HG02938 (cell line): ENCODE results near the gene DUT.

Experiments
- ATAC-seq: cut with Tn5 transposase; IDR thresholded peaks from one replicate; pipeline ENCODE4 v1.9.1; 2021; ENCODE audit warnings: mild to moderate bottlenecking, moderate library complexity; ENCODE audit not compliant: unreplicated experiment

Gene DUT

GRCh38 chr15:48330855-48331795, at the start of gene DUT:
Gene DUT (plus strand): TSS chr15:48331429. CDS start chr15:48331516, 87 bp downstream.
- ATAC-seq: peak; percentile 76

- no peak for ATAC-seq
These were observed 49.6 kb upstream of the DUT start for GRCh38 chr15:48281674-48282073.

- ATAC-seq: no peak
These were observed 49.0 kb upstream of the DUT start for GRCh38 chr15:48282216-48282615.

GRCh38 chr15:48283396-48284145, 47.7 kb upstream of the DUT start:
- ATAC-seq: no peak

- ATAC-seq: no peak
These were observed 45.7 kb upstream of the DUT start for GRCh38 chr15:48285329-48286214.

GRCh38 chr15:48289628-48290027, 41.6 kb upstream of the DUT start:
- ATAC-seq: no peak

GRCh38 chr15:48292458-48292857, 38.8 kb upstream of the DUT start:
- no peak for ATAC-seq

GRCh38 chr15:48297668-48298067, 33.6 kb upstream of the DUT start:
- no peak for ATAC-seq

- ATAC-seq: no peak
These were observed 32.3 kb upstream of the DUT start for GRCh38 chr15:48298914-48299313.

- ATAC-seq: no peak
These were observed 31.2 kb upstream of the DUT start for GRCh38 chr15:48300038-48300437.

GRCh38 chr15:48304398-48304797, 26.8 kb upstream of the DUT start:
- no peak for ATAC-seq

- ATAC-seq: no peak
These were observed 24.6 kb upstream of the DUT start for GRCh38 chr15:48306639-48307038.

- ATAC-seq: no peak
These were observed 23.6 kb upstream of the DUT start for GRCh38 chr15:48307586-48307985.

- no peak for ATAC-seq
These were observed 21.5 kb upstream of the DUT start for GRCh38 chr15:48309740-48310139.

- no peak for ATAC-seq
These were observed 18.0 kb upstream of the DUT start for GRCh38 chr15:48313216-48313615.

GRCh38 chr15:48315041-48315440, 16.2 kb upstream of the DUT start:
- no peak for ATAC-seq

- ATAC-seq: no peak
These were observed 14.0 kb upstream of the DUT start for GRCh38 chr15:48317221-48317620.

GRCh38 chr15:48318131-48318530, 13.1 kb upstream of the DUT start:
- ATAC-seq: no peak

- no peak for ATAC-seq
These were observed 7.9 kb upstream of the DUT start for GRCh38 chr15:48323294-48323693.

GRCh38 chr15:48324949-48325348, 6.3 kb upstream of the DUT start:
- ATAC-seq: no peak

- no peak for ATAC-seq
These were observed 5.8 kb upstream of the DUT start for GRCh38 chr15:48325400-48325799.
